Stimulated activated CD4-positive, alpha-beta T cell treated with anti-CD3 and anti-CD28 coated beads, Interleukin-15, amount 100 ng/mL, for 1 hour (primary cell): Measurements from ENCODE around the gene SMAD6.

Experiments
- DNase-seq, 2 donors: peaks; one replicate each; pipeline ENCODE4 v3.0.0-alpha.2; 2020; ENCODE audit warnings: low read depth in 1 of 2, low spot score in 1 of 2

Gene SMAD6

GRCh38 chr15:66720206-66721010, 18.4 kb downstream of the SMAD6 start:
- no peak for DNase-seq

GRCh38 chr15:66721020-66721419, 19.0 kb downstream of the SMAD6 start:
- no peak for DNase-seq

GRCh38 chr15:66721501-66721937, 19.5 kb downstream of the SMAD6 start:
- DNase-seq = no peak

GRCh38 chr15:66721954-66722353, 19.9 kb downstream of the SMAD6 start:
- DNase-seq = no peak

GRCh38 chr15:66722757-66723540, 20.9 kb downstream of the SMAD6 start:
- no peak for DNase-seq

GRCh38 chr15:66723826-66724731, 22.0 kb downstream of the SMAD6 start:
- DNase-seq = no peak

GRCh38 chr15:66724732-66725463, 22.9 kb downstream of the SMAD6 start:
- DNase-seq = no peak

GRCh38 chr15:66725464-66725785, 23.4 kb downstream of the SMAD6 start:
- no peak for DNase-seq

- DNase-seq = no peak
Observed at GRCh38 chr15:66726386-66726785, 24.4 kb downstream of the SMAD6 start.

GRCh38 chr15:66729331-66729951, 27.4 kb downstream of the SMAD6 start:
- no peak for DNase-seq

- no peak for DNase-seq
Observed at GRCh38 chr15:66730168-66731021, 28.4 kb downstream of the SMAD6 start.

- DNase-seq = no peak
Observed at GRCh38 chr15:66733976-66734375, 31.9 kb downstream of the SMAD6 start.

- no peak for DNase-seq
Observed at GRCh38 chr15:66734961-66735908, 33.2 kb downstream of the SMAD6 start.

GRCh38 chr15:66735909-66736305, 33.9 kb downstream of the SMAD6 start:
- DNase-seq = no peak

- no peak for DNase-seq
Observed at GRCh38 chr15:66737243-66738010, 35.4 kb downstream of the SMAD6 start.

- no peak for DNase-seq
Observed at GRCh38 chr15:66738116-66738515, 36.1 kb downstream of the SMAD6 start.

GRCh38 chr15:66738595-66738994, 36.6 kb downstream of the SMAD6 start:
- DNase-seq = no peak

GRCh38 chr15:66739287-66739686, 37.3 kb downstream of the SMAD6 start:
- no peak for DNase-seq
